ENCODE data around the gene MAP4K2. TPM values are rescaled to one million over a fixed set of nuclear protein-coding genes. Genes with fewer than 3 reads are reported as not detected.

The MAP4K2 gene
- total RNA-seq, 4 donors from 2014 or later = 13.6 to 20.4 (median 15.3) TPM

DNA sequence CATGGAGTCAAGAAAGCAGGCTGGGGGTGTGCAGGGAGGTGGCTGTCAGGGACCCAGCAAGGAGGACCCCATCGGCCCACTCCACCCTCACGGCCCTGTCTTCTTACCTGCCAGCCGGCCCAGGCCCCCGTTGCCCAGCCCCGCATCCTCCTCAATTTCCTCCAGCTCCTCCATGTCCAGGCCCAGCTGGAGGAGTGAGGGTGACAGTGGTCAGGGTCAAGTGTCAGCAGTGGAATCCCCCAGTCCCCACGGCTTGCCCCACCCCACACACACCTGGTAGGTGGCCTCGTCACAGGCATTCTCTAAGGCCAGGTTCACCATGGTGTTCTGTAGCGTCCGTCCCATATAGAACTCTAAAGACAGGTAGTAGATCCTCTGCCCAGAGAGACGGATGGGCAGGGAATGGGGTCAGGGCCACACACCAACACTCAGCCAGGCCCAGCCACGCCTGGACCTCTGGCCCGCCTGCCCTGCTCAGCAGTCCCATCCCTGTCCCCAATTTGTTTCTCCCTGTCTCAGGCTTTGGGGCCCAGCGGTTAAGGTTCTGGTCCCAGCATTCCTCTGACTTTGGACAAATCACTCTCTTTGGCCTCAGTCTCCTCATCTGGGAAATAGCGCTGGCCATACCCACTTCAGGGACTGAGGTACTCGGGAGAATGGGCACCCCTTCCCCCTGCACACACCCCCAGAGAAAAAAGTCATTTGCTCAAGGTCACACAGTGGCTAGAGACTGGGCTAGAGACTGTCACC, 44.5 kb downstream of the MAP4K2 start:
- WGBS = 86% methylated on average over 15 of the region's 15 CpGs
- Histone ChIP-seq H3K4me1 (peaks cover 30% of the 10 kb centered on the region), H3K4me3 (no peak overlapping the region), H3K36me3 (peaks cover 10% of the 10 kb centered on the region), H3K27me3 (no peaks in the 10 kb centered on the region), H3K27ac (no peak overlapping the region), H3K9me3 (no peaks in the 10 kb centered on the region)
- DNase-seq (ENCODE audit: low spot score in 2 of 2) = peak in 1 of 2 donors; percentile 60
- TF ChIP-seq, protein P1, sequence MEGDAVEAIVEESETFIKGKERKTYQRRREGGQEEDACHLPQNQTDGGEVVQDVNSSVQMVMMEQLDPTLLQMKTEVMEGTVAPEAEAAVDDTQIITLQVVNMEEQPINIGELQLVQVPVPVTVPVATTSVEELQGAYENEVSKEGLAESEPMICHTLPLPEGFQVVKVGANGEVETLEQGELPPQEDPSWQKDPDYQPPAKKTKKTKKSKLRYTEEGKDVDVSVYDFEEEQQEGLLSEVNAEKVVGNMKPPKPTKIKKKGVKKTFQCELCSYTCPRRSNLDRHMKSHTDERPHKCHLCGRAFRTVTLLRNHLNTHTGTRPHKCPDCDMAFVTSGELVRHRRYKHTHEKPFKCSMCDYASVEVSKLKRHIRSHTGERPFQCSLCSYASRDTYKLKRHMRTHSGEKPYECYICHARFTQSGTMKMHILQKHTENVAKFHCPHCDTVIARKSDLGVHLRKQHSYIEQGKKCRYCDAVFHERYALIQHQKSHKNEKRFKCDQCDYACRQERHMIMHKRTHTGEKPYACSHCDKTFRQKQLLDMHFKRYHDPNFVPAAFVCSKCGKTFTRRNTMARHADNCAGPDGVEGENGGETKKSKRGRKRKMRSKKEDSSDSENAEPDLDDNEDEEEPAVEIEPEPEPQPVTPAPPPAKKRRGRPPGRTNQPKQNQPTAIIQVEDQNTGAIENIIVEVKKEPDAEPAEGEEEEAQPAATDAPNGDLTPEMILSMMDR (IDR thresholded peaks at IDR 0.05) = no peak
- TF ChIP-seq POLR2AphosphoS5 (IDR thresholded peaks at IDR 0.05) (no peak), POLR2A (IDR thresholded peaks at IDR 0.05) (no peak), EP300 (IDR thresholded peaks at IDR 0.05) (no peak)

DNA sequence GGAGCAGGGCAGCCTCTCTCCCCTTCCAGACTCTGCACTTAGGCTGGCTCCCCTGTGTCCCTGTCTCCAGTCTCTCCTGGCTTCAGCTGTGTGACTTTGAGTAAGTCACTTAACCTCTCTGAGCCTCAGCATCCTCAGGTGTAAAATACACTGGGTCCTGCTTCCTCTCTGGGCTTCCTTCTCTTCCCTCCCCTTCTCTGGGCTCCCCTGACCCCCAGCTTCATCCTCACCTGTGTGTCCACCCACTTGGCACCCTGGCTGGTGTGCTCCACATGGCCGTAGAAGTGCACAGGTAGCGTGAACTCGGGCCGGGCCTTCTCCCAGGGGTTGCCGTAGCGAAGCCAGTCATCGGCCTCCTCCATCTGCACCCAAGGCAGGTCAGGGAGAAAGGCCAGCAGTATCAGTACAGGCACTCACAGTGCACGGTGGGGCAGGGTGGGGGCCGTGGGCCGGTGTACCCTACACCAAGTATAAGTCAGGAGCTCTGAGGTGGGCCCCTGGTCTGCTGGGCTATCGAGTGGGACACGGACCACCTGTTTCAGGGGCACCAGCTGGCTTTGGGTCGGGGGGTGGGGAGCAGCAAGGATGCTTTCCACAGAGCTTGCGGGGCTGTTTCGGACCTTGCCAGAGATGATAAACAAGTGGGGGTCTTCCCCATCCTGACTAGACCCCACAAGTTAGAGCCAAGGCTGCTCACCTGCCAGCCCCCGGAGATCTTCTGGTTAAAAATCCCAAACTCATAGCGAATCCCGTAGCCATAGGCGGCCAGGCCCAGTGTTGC, 45.3 kb downstream of the MAP4K2 start:
- DNase-seq (ENCODE audit: low spot score in 2 of 2) = peak in 1 of 2 donors; percentile 55
- Histone ChIP-seq H3K36me3 (peaks cover 3% of the 10 kb centered on the region), H3K27me3 (no peaks in the 10 kb centered on the region), H3K9me3 (no peaks in the 10 kb centered on the region), H3K27ac (no peak overlapping the region), H3K4me1 (peaks cover 22% of the 10 kb centered on the region), H3K4me3 (no peak overlapping the region)
- 87% methylated on average over 15 of the region's 19 CpGs for WGBS
- TF ChIP-seq POLR2AphosphoS5 (IDR thresholded peaks at IDR 0.05) = no peak
- TF ChIP-seq POLR2A (IDR thresholded peaks at IDR 0.05) = no peak
- TF ChIP-seq, protein P1 (IDR thresholded peaks at IDR 0.05) = no peak
- no peak for TF ChIP-seq EP300 (IDR thresholded peaks at IDR 0.05)

DNA sequence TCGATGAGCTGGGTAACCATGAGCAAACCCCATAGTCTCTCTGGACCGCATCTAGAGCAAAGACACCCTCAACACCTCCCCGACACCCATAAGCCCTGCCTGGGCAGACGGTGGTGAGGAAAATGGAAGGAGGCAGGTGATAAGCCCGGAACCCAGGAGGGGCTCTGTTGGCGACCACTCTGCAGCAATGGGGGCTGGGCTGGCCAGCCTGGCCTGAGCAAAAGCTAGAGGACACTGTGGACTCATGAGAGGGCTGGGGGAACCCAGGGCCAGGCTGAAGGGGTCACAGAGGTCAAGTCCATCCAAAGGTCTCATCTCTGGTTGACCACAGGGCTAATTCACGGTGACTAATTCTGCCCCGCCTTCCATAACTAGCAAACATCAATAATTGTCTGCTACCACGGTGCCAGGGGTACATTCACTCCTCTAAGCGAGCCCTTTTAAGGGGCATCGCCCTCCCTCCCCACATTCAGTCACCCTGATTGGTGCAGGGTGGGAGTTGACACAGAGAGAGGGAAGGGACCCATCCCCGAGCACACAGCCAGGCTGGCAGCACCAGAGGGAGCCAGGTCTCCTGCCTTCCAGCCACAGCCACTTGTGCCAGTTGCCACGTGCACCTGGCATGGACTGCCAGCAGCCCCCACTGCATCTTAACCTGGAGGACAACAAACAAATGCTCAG, 47.2 kb downstream of the MAP4K2 start:
- TF ChIP-seq EP300 (IDR thresholded peaks at IDR 0.05) (no peak), POLR2AphosphoS5 (IDR thresholded peaks at IDR 0.05) (no peak)
- TF ChIP-seq, protein P1 (IDR thresholded peaks at IDR 0.05) = no peak
- peak in 1 of 2 donors; percentile 53 for DNase-seq (ENCODE audit: low spot score in 2 of 2)
- WGBS = 79% methylated on average over 13 of the region's 13 CpGs
- Histone ChIP-seq H3K27me3 (no peaks in the 10 kb centered on the region), H3K9me3 (no peaks in the 10 kb centered on the region), H3K4me1 (peaks cover 13% of the 10 kb centered on the region), H3K36me3 (no peaks in the 10 kb centered on the region), H3K27ac (no peak overlapping the region), H3K4me3 (no peak overlapping the region)

DNA sequence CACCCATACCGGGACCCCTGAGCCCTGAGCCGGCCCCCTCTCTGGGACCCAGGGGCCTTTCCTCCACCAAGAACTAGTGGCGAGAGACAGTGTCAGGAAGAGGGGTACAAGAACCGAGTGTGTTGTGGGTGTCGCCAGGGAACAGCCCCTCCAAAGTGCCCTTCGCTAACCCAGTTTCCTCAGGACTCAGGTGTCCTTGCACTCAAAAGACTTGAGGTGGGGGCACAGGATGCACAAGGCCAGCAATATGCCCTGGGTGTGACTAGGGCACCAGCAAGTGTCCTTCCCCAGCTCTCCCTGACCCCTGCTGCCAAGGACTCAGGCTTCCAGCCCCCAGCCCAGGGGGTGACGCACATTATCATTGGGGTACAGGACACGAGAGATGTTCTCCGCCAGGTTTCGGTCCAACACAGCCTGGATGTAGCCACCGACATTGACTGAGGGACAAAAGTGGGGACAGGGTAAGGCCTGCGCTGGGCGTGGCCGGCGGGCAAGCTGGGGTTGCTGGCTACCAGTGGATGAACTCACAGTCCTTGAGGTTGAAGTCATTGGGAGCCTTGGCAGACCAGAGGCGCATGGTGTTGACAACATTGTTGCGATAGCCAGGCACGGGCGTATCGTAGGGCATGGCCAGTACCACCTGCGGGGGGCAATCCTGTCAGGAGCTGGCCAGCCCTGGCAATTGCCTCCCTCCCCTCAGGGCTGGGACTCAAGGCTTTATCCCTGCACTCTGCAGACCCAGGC, 47.9 kb downstream of the MAP4K2 start:
- H3K36me3 ChIP-seq = no peaks in the 10 kb centered on the region
- H3K4me1 ChIP-seq = peaks cover 8% of the 10 kb centered on the region
- no peak overlapping the region for H3K4me3 ChIP-seq
- no peak overlapping the region for H3K27ac ChIP-seq
- H3K9me3 ChIP-seq = no peaks in the 10 kb centered on the region
- H3K27me3 ChIP-seq = no peaks in the 10 kb centered on the region
- DNase-seq (ENCODE audit: low spot score in 2 of 2) = no peak
- TF ChIP-seq, protein P1 (IDR thresholded peaks at IDR 0.05) = no peak
- TF ChIP-seq EP300 (IDR thresholded peaks at IDR 0.05) (no peak), POLR2AphosphoS5 (IDR thresholded peaks at IDR 0.05) (no peak), POLR2A (IDR thresholded peaks at IDR 0.05) (no peak)
- 95% methylated on average over 19 of the region's 21 CpGs for WGBS

Data from suprapubic skin (tissue), 4 donors.